Lower lobe of right lung (tissue), 2 donors: ENCODE data around the gene HOMER1. TPM values are rescaled to one million over a fixed set of nuclear protein-coding genes. Genes with fewer than 3 reads are reported as not detected.

Experiments
- ATAC-seq, 2 donors: fragments of 200-7000 bp; cut with Tn5 transposase; one replicate each; pipeline ENCODE4 v1.9.1; 2020 to 2022; ENCODE audit warnings: mild to moderate bottlenecking in 2 of 2, moderate library complexity in 2 of 2
- DNase-seq: peaks from one replicate; pipeline ENCODE4 v3.0.0-alpha.2; 2020
- H3K27ac ChIP-seq: fragments of 200-600 bp; one replicate; pipeline ENCODE4 v1.8.0; 2022
- H3K27me3 ChIP-seq: fragments of 200-600 bp; one replicate; pipeline ENCODE4 v1.8.0; 2022; ENCODE audit warnings: low read depth
- H3K36me3 ChIP-seq: fragments of 200-600 bp; one replicate; pipeline ENCODE4 v1.8.0; 2022; ENCODE audit warnings: mild to moderate bottlenecking
- H3K4me1 ChIP-seq: fragments of 200-600 bp; one replicate; pipeline ENCODE4 v1.8.0; 2022
- H3K4me3 ChIP-seq: fragments of 200-600 bp; one replicate; pipeline ENCODE4 v1.8.0; 2022; ENCODE audit warnings: mild to moderate bottlenecking
- H3K9me3 ChIP-seq: fragments of 200-600 bp; one replicate; pipeline ENCODE4 v1.8.0; 2022
- CTCF ChIP-seq: fragments of 200-600 bp; IDR thresholded peaks from one replicate; pipeline ENCODE4 v1.8.0; 2022; ENCODE audit warnings: antibody characterized with exemption, mild to moderate bottlenecking
- intact Hi-C: fragments of 100-400 bp; cut with DNase I; formaldehyde crosslinking; loops from one replicate; pipeline ENCODE4 v1.11.0; 2022
- total RNA-seq: library from RNA; stranded (reverse); fragmentation: NEBNext Ultra II Directional; extraction: Animal tissue kit (Norgen Biotek cat#: 25700); gene quantifications from one replicate; pipeline ENCODE4 v1.2.1, GENCODE V29; 2021
- donor health status: DM: no; HTN: yes; CAD: no; lungs with severe emphysema.

The HOMER1 gene
- total RNA-seq, 1 donor from 2014 or later, result 6.9 TPM

GRCh38 chr5:79459626-79460025 is 54.3 kb downstream of the HOMER1 start:
- H3K9me3 ChIP-seq, result no peaks in the 10 kb centered on the region
- intact Hi-C loops, result loop anchor here (10.0 kb wide), 1 partner anchor 325 kb away; no protein-coding TSS in a partner anchor
- no peak overlapping the region for H3K4me3 ChIP-seq
- TF ChIP-seq CTCF, result no peak
- H3K27me3 ChIP-seq, result no peaks in the 10 kb centered on the region
- no peak overlapping the region for H3K27ac ChIP-seq
- H3K36me3 ChIP-seq, result no peaks in the 10 kb centered on the region
- peaks cover 5% of the 10 kb centered on the region for H3K4me1 ChIP-seq
- no peak for DNase-seq
- ATAC-seq, result no peak

- Histone ChIP-seq H3K27me3 (no peaks in the 10 kb centered on the region), H3K4me1 (no peaks in the 10 kb centered on the region), H3K27ac (no peak overlapping the region), H3K4me3 (no peak overlapping the region), H3K9me3 (no peaks in the 10 kb centered on the region), H3K36me3 (no peaks in the 10 kb centered on the region)
- no peak for TF ChIP-seq CTCF
- intact Hi-C loops, result no loop called here
- ATAC-seq (no peak), DNase-seq (no peak)
Observed at GRCh38 chr5:79456890-79457583, 56.9 kb downstream of the HOMER1 start.

GRCh38 chr5:79456400-79456799 is 57.5 kb downstream of the HOMER1 start:
- DNase-seq (no peak), ATAC-seq (no peak)
- no peak for TF ChIP-seq CTCF
- Histone ChIP-seq H3K27me3 (no peaks in the 10 kb centered on the region), H3K9me3 (no peaks in the 10 kb centered on the region), H3K27ac (no peak overlapping the region), H3K36me3 (no peaks in the 10 kb centered on the region), H3K4me3 (no peak overlapping the region), H3K4me1 (no peaks in the 10 kb centered on the region)
- intact Hi-C loops, result no loop called here

GRCh38 chr5:79454043-79454442 is 59.9 kb downstream of the HOMER1 start:
- H3K27me3 ChIP-seq, result no peaks in the 10 kb centered on the region
- no peaks in the 10 kb centered on the region for H3K4me1 ChIP-seq
- ATAC-seq (no peak), DNase-seq (no peak)
- no peaks in the 10 kb centered on the region for H3K36me3 ChIP-seq
- no peak overlapping the region for H3K4me3 ChIP-seq
- H3K9me3 ChIP-seq, result no peaks in the 10 kb centered on the region
- no peak overlapping the region for H3K27ac ChIP-seq
- no peak for TF ChIP-seq CTCF
- intact Hi-C loops, result no loop called here

- intact Hi-C loops, result no loop called here
- no peak for TF ChIP-seq CTCF
- no peak for DNase-seq
- no peaks in the 10 kb centered on the region for H3K4me1 ChIP-seq
- ATAC-seq, result no peak
- H3K4me3 ChIP-seq, result no peak overlapping the region
- H3K9me3 ChIP-seq, result no peaks in the 10 kb centered on the region
- no peaks in the 10 kb centered on the region for H3K36me3 ChIP-seq
- no peak overlapping the region for H3K27ac ChIP-seq
- H3K27me3 ChIP-seq, result no peaks in the 10 kb centered on the region
Observed at GRCh38 chr5:79448336-79448735, 65.6 kb downstream of the HOMER1 start.
